8988T (cell line): ENCODE measurements around the gene MED12L.
"Not testable (repeated sequence)": the region's sequence is repeated elsewhere in the genome, so short reads cannot be mapped to it uniquely, and the experiment has no call there.

Source experiments
- DNase-seq: peaks from one replicate; pipeline ENCODE4 v3.0.0; 2011

The MED12L gene

GRCh38 chr3:151346292-151346691 is 260.8 kb downstream of the MED12L start:
- DNase-seq = no peak

GRCh38 chr3:151347432-151347831 is 262.0 kb downstream of the MED12L start:
- DNase-seq = no peak

DNA sequence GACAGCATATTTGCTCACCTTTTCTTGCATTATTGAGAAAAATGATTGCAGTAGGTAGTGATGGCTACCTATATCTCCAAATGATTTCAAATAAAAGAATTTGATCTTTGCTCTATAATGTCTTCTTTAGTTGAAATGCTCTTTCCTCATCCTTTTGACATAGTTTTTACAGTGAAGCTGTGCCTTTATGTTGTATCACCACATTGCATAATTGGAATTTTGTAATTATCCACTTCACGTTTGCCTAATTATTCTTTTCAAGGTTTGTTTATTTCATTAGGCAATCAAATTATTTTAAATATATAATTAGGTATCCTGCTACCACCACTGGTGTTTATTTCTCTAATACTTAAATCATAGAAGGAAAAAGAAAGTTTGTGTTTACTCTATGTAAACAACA is 265.2 kb downstream of the MED12L start:
- DNase-seq = no peak

GRCh38 chr3:151351219-151351618 is 265.8 kb downstream of the MED12L start:
- no peak for DNase-seq

- no peak for DNase-seq
Measured at GRCh38 chr3:151351648-151352047, 266.2 kb downstream of the MED12L start.

DNA sequence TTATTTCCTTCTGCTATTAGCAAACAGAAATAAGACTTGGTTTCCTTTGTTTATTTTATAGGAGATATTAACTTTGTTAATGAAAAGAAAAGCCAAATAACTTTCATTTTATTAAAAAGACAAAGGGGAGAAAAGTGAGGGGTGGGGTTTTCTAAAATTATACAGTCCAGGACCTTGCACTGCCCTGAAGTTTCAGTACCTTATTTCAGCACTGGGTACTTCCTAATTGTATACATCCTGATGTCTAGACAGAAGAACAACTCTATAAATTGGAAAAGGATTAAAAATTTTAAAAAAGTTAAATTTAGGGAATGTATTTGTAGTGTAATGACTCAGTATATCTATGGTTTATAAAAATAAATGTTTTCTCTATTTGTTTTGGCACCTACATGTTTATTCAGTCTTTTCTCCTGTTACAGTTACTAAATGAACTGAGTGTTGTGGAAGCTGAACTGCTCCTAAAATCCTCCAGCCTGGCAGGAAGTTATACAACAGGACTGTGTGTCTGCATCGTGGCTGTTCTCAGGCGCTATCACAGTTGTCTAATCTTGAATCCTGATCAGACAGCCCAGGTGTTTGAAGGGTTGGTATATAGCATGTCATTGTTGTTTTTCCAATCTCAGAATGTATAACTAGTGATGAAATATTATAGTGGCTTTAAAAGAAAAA is 271.5 kb downstream of the MED12L start:
- no peak for DNase-seq

- DNase-seq = no peak
Measured at GRCh38 chr3:151357463-151357850, 272.0 kb downstream of the MED12L start.

DNA sequence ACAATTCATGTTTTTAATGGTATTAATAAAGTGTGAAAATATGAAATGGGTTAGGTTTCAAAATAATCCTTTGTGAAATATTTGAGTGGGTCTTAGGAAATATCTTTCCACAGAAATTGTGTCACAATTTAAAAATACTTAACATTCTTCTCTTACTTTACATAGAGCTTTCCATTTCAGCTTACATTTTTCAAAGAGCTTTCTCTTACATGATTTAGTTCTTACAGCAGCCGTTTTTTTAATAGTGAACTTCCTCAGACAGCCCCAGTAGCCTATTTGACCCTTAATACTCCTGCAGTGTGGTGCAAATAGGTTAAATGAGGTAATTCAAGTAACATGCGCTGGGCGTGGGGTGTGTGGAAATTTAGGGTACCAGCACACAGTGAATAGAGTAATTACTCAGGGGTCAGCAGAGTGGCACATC is 277.3 kb downstream of the MED12L start:
- no peak for DNase-seq

DNA sequence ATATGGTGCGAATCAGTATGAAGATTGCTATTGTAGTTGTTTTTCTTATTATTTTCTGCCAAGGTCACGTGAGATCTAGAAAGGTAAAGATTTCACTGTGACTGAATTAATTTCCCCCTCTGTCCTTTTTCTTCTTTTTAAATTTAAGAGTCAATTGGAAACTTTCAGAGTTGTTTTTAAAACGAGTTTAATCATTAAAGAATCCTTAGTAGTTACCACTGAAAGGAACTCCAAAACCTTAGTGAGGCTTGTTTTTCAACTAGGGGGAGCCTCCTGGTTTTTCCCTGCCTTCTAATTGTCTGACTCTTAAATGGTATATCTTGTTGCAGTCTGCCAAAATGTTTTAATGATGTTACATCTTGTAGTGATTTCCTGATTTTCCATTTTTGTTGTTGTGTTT is 281.5 kb downstream of the MED12L start:
- DNase-seq = no peak

GRCh38 chr3:151367448-151367847 is 282.0 kb downstream of the MED12L start:
- no peak for DNase-seq

DNA sequence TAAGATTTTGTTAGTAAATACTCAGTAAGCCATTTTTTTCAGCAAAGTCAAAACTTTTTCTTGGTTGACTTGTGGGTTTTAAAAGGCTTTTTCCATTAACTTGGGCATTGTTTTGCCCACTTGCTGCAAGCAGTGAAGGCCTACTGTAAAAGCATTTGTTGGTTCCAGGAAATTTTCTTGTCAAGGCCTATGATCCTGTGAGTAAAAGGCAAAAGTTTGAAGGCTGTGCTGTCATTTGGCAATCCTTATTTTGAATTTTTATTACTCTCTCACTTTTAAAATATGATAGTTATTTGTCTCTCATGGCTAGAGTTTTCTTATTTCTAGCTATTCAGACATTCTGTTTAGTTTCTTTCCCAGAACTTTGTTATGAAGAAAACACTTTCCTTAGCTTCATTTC is 286.1 kb downstream of the MED12L start:
- no peak for DNase-seq

GRCh38 chr3:151372063-151372820 is 286.8 kb downstream of the MED12L start:
- DNase-seq = no peak

DNA sequence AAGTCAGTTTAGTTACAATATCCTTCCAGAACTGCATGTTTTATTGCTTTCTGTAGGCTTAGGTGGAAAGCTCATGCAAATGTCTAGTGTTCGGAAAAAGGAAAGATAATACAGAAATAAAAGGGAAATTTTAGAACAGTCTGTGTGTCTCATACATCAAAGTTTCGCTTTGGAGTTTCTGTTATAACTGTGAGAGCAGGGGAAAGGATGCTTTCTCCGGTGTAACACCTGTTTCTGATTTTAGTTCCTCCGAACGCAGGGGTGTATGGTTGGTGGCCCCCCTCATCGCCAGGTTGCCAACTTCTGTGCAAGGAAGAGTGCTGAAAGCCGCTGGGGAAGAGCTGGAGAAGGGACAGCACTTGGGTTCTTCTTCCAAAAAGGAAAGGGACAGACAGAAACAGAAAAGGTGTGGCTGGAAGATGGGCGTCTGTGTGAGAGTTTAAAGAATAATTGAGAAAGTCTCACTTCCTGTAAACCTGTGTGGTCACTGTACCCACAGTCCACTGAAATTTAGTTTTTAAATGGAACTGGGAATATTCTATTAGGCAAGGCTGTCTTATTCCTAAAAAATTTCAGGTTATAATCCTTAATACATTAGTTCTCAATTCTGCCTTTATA is 292.4 kb downstream of the MED12L start:
- DNase-seq = no peak

DNA sequence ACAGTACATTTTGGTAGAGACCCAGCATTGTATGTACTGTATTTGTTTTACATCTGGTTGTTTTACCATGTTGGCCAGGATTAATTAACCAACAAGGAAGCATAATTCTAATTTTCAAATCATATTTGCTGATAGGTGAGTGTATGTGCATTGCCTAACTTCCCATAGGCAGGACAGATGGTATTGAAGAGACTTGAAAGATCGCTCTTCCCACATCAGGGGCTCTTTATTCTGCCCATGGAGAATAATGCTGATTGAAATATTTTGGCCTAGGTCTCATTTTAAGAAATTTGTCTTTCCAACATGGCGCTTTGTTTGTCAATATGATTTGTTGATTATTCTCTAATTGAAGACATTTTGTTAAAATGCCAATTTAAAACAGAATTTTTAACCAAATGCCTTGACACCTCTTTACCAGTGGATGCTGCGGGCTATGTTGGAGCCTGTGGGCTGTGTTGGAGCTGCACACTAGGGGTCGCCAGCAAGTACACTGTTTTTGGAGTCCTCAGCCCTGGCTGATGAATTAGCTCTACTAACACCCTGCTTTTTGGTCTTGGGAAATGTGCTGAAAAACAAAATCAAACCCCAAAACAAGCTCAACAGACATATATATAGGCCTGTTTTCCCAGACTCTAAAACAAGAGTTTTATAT is 293.7 kb downstream of the MED12L start:
- DNase-seq = no peak

- no peak for DNase-seq
Measured at GRCh38 chr3:151382671-151383070, 297.2 kb downstream of the MED12L start.

GRCh38 chr3:151383111-151383510 is 297.6 kb downstream of the MED12L start:
- no peak for DNase-seq

- DNase-seq = no peak
Measured at GRCh38 chr3:151383956-151384355, 298.5 kb downstream of the MED12L start.

DNA sequence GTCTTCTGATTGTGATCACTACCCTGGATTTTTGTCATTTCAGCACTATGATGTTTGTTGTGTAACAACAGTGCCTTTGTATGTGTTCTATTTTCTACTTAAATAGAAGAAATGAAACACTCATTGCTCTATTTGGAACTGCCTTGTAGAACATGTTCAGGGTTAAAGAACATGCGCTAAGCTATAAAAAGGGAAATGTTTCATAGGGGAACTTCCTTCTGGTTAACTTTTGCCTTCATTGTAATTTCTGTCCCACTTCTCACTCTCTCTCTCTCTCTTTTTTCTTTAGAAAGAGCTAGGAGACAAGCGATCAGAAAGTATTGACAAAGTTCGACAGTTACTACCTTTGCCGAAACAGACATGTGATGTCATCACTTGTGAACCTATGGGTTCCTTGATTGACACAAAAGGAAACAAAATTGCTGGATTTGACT is 299.3 kb downstream of the MED12L start, which contains the start of gene P2RY12:
P2RY12 (minus strand) TSS at position 13 of the 434 bp plus-strand sequence. CDS start 45,908 bp downstream, outside the sequence.
- no peak for DNase-seq

DNA sequence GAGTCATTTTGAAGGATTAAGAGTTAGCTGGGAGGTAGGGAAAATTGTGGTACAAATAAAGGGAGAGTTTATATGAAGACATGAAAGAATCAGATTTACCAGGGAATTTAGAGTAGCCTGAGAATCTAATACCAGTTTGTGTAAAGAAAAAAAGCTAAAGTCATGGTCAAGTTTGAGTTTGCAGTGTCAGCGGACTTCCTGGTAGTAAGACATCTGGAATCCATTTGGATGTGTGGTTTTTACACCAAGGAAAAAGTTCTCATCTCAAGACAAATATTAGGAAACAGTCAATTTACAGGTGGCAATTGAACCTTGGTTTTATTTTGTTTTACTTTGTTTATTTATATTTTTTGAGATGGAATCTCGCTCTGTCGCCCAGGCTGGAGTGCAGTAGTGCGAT is 300.6 kb downstream of the MED12L start:
- DNase-seq = no peak

- DNase-seq = no peak
Measured at GRCh38 chr3:151387432-151387831, 302.0 kb downstream of the MED12L start.

GRCh38 chr3:151387842-151388241 is 302.4 kb downstream of the MED12L start:
- no peak for DNase-seq

DNA sequence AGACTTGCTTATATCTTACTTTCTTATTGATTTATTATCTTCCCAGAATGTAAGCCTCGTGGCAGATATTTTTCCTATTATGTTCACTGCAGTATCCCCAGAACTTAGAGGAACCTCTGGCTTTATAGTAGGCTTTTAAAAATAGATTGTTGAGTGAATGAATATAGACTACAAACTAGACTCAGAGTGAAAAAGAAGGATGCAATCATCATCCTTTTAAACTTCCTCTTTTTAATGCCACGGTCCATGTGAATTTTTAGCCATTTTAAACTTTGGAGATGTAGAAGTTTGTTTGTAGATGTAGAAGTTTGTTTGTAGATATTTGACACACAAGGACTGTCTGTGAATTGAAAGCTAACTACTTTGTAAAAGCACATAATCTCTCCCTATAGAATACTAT is 306.3 kb downstream of the MED12L start:
- DNase-seq = no peak

DNA sequence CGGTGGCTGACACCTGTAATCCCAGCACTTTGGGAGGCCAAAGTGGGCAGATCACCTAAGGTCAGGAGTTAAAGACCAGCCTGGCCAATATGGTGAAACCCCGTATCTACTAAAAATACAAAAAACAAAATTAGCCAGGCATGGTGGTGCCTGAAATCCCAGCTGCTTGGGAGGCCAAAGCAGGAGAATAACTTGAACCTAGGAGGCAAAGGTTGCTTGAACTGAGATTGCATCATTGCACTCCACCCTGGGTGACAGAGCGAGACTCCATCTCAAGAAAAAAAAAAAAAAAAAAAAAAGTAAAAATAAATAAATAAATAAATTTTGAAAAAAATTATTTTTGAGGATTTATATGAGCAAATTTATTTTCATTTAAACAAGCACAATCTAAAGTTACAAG is 306.7 kb downstream of the MED12L start:
- DNase-seq = not testable (repeated sequence)
